Peyer's patch (tissue), 4 donors: ENCODE results near the gene HES1. TPM values are rescaled to one million over a fixed set of nuclear protein-coding genes. Genes with fewer than 3 reads are reported as not detected.

Experiments used
- DNase-seq, 3 donors: peaks; one replicate each; pipeline ENCODE4 v3.0.0-alpha.2; 2017 to 2019
- H3K27ac ChIP-seq, 4 donors: fragments of 200-600 bp; sonication (generic); one replicate each; pipeline ENCODE4 v1.5.1; 2016 to 2019
- H3K27me3 ChIP-seq, 2 donors: fragments of 200-600 bp; sonication (generic); one replicate each; pipeline ENCODE4 v1.5.1; 2019
- H3K36me3 ChIP-seq, 3 donors: fragments of 200-600 bp; sonication (generic); one replicate each; pipeline ENCODE4 v1.5.1; 2016 to 2019
- H3K4me1 ChIP-seq, 4 donors: fragments of 200-600 bp; sonication (generic); one replicate each; pipeline ENCODE4 v1.5.1; 2016 to 2019
- H3K4me3 ChIP-seq, 4 donors: fragments of 200-600 bp; sonication (generic); 1 replicate in 3 of 4; 2 replicates in 1 of 4; pipeline ENCODE4 v1.5.1; 2016 to 2019; ENCODE audit warnings: mild to moderate bottlenecking in 1 of 4
- H3K9me3 ChIP-seq, 4 donors: fragments of 200-600 bp; sonication (generic); one replicate each; pipeline ENCODE4 v1.5.1; 2016 to 2019; ENCODE audit warnings: mild to moderate bottlenecking in 1 of 4
- CTCF ChIP-seq, 6 experiments: fragments of 450-650 bp in 4 of 6; fragments of 200-600 bp in 2 of 6; sonication (generic) in 1 of 6; IDR thresholded peaks; one replicate each; pipeline ENCODE4 v1.5.1; 2017 to 2019; ENCODE audit warnings: antibody characterized with exemption in 6 of 6, mild to moderate bottlenecking in 3 of 6, moderate library complexity in 1 of 6
- POLR2A ChIP-seq, 2 donors: fragments of 450-650 bp; IDR thresholded peaks; one replicate each; pipeline ENCODE4 v1.5.1; 2017; ENCODE audit warnings: antibody characterized with exemption in 2 of 2, mild to moderate bottlenecking in 2 of 2, moderate library complexity in 2 of 2
- total RNA-seq, 4 donors: library from RNA; depleted of rRNA; stranded (reverse); fragments of >200 nt; gene quantifications; one replicate each; pipeline ENCODE4 v1.1.0, GENCODE V29; 2016

Gene HES1
- total RNA-seq, 4 donors from 2014 or later: 32.2 to 65.6 (median 49.4) TPM

- peak overlapping the region; percentile 83 to 99 (median 96) for H3K27ac ChIP-seq
- no peaks in the 10 kb centered on the region for H3K9me3 ChIP-seq
- H3K4me1 ChIP-seq: peaks cover 0 to 41% (median 29%) of the 10 kb centered on the region in 4 donors
- no peaks in the 10 kb centered on the region for H3K27me3 ChIP-seq
- no peaks in the 10 kb centered on the region for H3K36me3 ChIP-seq
- H3K4me3 ChIP-seq: peak overlapping the region; percentile 53 to 74 (median 62)
- peak; percentile 81 to 97 (median 96) for DNase-seq
- TF ChIP-seq POLR2A (IDR thresholded peaks at IDR 0.05) (peak; percentile 51 to 81), CTCF (IDR thresholded peaks at IDR 0.05) (no peak)
These were observed 1.0 kb upstream of the HES1 start for GRCh38 chr3:194134757-194135515.

- H3K4me1 ChIP-seq: peaks cover 0 to 40% (median 28%) of the 10 kb centered on the region in 4 donors
- H3K4me3 ChIP-seq: peak overlapping the region; percentile 53 to 74 (median 62)
- no peak for DNase-seq
- peak overlapping the region; percentile 83 to 99 (median 96) for H3K27ac ChIP-seq
- H3K9me3 ChIP-seq: no peaks in the 10 kb centered on the region
- no peaks in the 10 kb centered on the region for H3K27me3 ChIP-seq
- H3K36me3 ChIP-seq: no peaks in the 10 kb centered on the region
- TF ChIP-seq POLR2A (IDR thresholded peaks at IDR 0.05) (no peak), CTCF (IDR thresholded peaks at IDR 0.05) (no peak)
These were observed 487 bp upstream of the HES1 start for GRCh38 chr3:194135516-194135805.

- peak overlapping the region; percentile 53 to 74 (median 62) for H3K4me3 ChIP-seq
- H3K36me3 ChIP-seq: no peaks in the 10 kb centered on the region
- no peaks in the 10 kb centered on the region for H3K27me3 ChIP-seq
- H3K9me3 ChIP-seq: no peaks in the 10 kb centered on the region
- DNase-seq: peak in 1 of 3 donors; percentile 27
- TF ChIP-seq POLR2A (IDR thresholded peaks at IDR 0.05) (no peak), CTCF (IDR thresholded peaks at IDR 0.05) (no peak)
- H3K27ac ChIP-seq: peak overlapping the region; percentile 70 to 98 (median 89)
- peaks cover 0 to 40% (median 25%) of the 10 kb centered on the region in 4 donors for H3K4me1 ChIP-seq
These were observed 615 bp downstream of the HES1 start for GRCh38 chr3:194136519-194137007.

- peaks cover 3 to 45% (median 30%) of the 10 kb centered on the region in 4 donors for H3K4me1 ChIP-seq
- H3K4me3 ChIP-seq: peak overlapping the region; percentile 53 to 74 (median 62)
- TF ChIP-seq POLR2A (IDR thresholded peaks at IDR 0.05) (peak; percentile 13 to 15), CTCF (IDR thresholded peaks at IDR 0.05) (no peak)
- no peaks in the 10 kb centered on the region for H3K27me3 ChIP-seq
- peak overlapping the region; percentile 70 to 98 (median 89) for H3K27ac ChIP-seq
- no peaks in the 10 kb centered on the region for H3K36me3 ChIP-seq
- peak; percentile 31 to 76 (median 68) for DNase-seq
- no peaks in the 10 kb centered on the region for H3K9me3 ChIP-seq
These were observed 1.1 kb downstream of the HES1 start for GRCh38 chr3:194137008-194137505.

GRCh38 chr3:194137506-194138474 is 1.8 kb downstream of the HES1 start:
- peak; percentile 79 to 90 (median 84) for DNase-seq
- no peaks in the 10 kb centered on the region for H3K36me3 ChIP-seq
- peak overlapping the region; percentile 53 to 74 (median 62) for H3K4me3 ChIP-seq
- H3K27ac ChIP-seq: peak overlapping the region; percentile 70 to 98 (median 89)
- H3K4me1 ChIP-seq: peaks cover 3 to 48% (median 33%) of the 10 kb centered on the region in 4 donors
- TF ChIP-seq CTCF (IDR thresholded peaks at IDR 0.05) (peak; percentile 11 to 64 (median 44)), POLR2A (IDR thresholded peaks at IDR 0.05) (peak; percentile 32 to 46)
- no peaks in the 10 kb centered on the region for H3K27me3 ChIP-seq
- H3K9me3 ChIP-seq: no peaks in the 10 kb centered on the region
